DMS79 treated with DMSO at 0.1 percent for 48 hours (cell line): ENCODE results near the gene TSPO.
"Not testable (repeated sequence)": the region's sequence is repeated elsewhere in the genome, so short reads cannot be mapped to it uniquely, and the experiment has no call there.

ENCODE experiments used
- DNase-seq: peaks from one replicate; lab custom pipeline; 2025; lab: John Stamatoyannopoulos, UW

The TSPO gene

DNA sequence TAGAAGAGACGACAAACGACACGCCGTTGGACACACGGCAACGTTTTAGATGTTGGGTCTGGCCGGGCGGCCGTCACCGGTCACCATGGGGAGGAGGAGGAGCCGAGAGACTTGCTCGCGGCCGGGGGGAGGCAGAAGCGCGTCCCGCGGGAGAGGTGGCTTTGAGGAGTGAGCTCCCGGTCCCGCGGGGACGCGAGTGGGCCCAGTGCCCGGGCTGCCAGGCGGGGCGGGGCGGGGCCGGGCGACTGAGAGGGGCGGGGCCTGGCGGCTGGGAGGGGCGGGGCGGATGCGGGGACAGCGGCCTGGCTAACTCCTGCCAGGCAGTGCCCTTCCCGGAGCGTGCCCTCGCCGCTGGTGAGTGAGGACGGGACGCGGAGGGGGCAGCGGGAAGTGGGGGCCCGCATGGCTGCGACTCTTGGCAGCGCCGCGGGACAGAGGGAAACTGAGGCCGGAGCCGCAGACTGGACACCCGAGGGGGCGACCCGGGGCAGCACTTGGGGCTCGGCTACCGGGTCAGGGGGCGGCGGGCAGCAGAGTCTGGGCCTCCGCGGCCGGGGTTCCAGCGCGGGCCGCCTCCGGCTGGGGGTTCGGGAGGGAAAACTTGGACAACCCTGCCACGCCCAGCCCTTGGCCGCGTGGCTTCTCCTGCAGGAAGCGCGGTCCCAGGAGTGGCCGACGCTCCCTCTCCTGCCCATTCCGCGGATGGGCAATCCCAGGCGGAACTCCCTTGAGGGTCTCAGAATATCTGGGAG is at the start of gene TSPO:
TSS of gene TSPO (plus strand) at position 309 of the 752 bp plus-strand sequence. CDS start 7,680 bp downstream, outside the sequence.
- no peak for DNase-seq

- not testable (repeated sequence) for DNase-seq
These were observed 47.2 kb upstream of the TSPO start for GRCh38 chr22:43104056-43104625.

GRCh38 chr22:43104950-43105349 is 46.4 kb upstream of the TSPO start:
- DNase-seq = not testable (repeated sequence)

GRCh38 chr22:43106302-43106701 is 45.1 kb upstream of the TSPO start:
- no peak for DNase-seq

- no peak for DNase-seq
These were observed 41.8 kb upstream of the TSPO start for GRCh38 chr22:43109511-43109910.

DNA sequence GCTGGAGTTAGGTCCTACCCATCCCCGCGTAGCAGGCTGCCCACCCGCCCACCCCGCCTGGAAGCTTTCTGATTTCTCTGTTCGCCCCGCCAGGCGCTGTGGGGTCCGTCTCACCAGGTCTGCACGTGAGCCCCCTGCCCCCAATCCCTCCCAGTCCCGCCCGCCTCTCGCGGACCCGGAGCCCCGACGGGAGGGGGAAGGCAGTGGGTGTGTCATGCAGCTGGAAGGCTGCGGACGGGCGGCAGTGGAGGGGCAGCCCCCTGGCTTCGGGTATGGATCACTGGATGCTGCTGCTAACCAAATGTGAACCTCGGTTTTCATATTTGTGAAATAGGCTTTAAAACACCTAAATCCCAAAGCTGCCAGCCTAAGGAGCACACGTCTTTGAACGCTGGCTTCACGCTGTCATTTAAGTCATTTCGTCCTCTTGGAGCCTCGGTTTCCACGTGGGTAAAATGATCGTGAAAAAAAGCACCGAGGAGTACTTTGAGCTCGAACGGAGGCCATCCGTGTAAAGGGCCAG is 41.4 kb upstream of the TSPO start:
- no peak for DNase-seq

- no peak for DNase-seq
These were observed 40.9 kb upstream of the TSPO start, which contains the start of gene BIK for GRCh38 chr22:43110444-43110926. Gene BIK, plus strand, starts transcription at chr22:43110750. Its CDS starts 13,273 bp downstream, at chr22:43124023.

DNA sequence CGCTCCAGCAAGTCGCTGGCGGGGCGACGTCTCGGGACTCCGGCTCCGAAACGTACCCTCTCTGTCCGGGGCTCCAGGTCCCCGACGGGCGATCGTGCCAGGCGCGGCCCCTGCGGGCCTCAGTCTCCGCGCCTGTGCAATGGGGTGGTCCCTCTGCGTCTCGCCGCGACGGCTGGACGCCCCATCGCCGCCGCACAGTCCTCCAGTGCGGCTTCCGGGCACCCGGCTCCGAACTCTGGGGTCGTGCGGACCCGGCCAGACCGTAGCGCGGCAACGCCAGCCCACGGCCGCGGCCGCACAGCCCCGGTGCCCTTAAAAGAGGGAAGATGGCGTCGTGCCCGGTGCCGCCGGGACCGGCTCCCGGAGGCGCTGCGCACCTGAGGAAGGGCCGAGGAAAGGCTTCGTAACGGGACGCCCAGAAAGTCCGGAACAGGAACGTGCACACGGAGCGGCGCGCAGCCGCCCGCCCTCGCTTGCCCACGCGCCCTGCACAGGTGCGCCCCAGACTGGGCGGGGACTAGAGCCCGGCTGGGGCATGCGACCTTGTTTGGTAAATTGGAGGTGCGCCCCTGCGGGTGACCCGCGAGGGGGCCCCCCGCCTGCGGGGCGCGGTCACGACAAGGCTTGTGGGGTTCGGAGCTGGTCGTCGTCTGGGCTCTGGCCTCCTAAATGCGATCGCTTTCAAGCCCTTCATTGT is 40.3 kb upstream of the TSPO start:
- DNase-seq = no peak

GRCh38 chr22:43113526-43114251 is 37.7 kb upstream of the TSPO start:
- DNase-seq = no peak

- DNase-seq = no peak
These were observed 36.4 kb upstream of the TSPO start for GRCh38 chr22:43114958-43115357.

DNA sequence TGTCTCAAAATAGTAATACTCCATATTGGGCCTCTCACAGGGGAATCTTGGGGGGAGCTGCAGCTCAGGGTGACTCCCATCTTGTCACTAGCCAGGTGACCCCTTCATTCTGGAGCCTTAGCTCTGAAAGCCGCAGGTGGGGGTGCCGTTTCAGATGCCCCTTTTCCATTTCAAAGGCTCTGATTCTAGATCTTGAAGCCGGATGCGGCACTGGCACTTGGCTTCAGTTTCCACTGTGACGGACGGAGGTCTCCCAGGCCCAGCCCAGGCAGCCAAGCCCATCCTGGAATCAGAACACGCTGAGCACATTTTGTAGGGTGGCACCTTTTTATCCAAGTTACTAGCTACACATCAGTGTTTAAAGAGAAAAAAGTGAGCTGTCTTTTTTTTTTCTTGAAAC is 34.4 kb upstream of the TSPO start:
- DNase-seq = no peak

GRCh38 chr22:43118024-43118849 is 33.1 kb upstream of the TSPO start:
- no peak for DNase-seq

- DNase-seq = no peak
These were observed 32.4 kb upstream of the TSPO start for GRCh38 chr22:43118953-43119458.

DNA sequence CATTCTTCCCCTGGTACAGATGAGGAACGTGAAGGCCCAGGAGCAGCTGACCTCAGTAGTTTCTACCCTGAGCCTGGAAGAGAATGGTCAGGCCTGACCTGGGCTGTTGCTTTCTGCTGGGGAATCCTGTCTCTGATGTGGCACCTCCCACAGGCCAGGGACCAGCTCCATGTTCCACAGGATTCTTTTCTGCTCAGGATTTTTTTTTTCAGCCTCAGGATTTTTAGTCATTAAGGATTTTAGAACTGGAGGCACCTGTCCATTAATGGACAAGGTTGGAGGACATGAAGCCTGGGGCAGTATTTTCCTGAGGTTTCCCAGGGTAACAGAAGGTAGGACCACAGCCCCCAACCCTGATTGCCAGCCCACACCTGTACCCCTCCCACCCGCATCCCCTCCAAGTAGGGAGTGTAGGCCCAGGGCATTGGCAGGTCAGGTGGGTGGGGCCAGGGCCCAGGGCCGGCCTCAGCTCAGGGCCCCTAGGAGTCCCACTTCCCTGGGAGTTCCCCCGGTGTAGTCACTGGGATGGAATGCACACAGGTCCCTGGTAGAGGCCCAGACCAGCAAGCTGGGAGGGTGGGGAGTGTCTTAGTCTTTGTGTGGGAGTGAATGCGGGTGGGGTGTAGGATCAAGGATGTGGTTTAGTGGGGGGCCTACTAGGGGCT is 24.7 kb upstream of the TSPO start:
- DNase-seq = no peak

GRCh38 chr22:43127166-43127908 is 24.0 kb upstream of the TSPO start:
- no peak for DNase-seq

- DNase-seq = no peak
These were observed 23.2 kb upstream of the TSPO start for GRCh38 chr22:43128116-43128515.

DNA sequence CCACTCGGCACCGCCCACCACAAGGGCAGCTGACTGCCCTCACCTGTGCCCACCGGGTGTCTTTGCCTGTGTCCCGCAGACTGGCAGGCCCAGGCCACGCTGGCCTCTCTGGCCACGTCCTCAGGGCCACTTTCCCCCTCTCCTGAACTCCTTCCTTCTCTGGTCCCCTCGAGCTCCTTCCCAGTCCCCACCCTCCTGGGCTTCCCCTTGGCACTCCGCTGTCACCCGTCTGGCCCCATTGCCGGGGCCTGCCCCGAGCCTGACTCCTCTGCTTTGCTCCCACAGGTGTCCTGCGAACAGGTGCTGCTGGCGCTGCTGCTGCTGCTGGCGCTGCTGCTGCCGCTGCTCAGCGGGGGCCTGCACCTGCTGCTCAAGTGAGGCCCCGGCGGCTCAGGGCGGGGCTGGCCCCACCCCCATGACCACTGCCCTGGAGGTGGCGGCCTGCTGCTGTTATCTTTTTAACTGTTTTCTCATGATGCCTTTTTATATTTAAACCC is 22.4 kb upstream of the TSPO start:
- DNase-seq = peak; percentile 39

DNA sequence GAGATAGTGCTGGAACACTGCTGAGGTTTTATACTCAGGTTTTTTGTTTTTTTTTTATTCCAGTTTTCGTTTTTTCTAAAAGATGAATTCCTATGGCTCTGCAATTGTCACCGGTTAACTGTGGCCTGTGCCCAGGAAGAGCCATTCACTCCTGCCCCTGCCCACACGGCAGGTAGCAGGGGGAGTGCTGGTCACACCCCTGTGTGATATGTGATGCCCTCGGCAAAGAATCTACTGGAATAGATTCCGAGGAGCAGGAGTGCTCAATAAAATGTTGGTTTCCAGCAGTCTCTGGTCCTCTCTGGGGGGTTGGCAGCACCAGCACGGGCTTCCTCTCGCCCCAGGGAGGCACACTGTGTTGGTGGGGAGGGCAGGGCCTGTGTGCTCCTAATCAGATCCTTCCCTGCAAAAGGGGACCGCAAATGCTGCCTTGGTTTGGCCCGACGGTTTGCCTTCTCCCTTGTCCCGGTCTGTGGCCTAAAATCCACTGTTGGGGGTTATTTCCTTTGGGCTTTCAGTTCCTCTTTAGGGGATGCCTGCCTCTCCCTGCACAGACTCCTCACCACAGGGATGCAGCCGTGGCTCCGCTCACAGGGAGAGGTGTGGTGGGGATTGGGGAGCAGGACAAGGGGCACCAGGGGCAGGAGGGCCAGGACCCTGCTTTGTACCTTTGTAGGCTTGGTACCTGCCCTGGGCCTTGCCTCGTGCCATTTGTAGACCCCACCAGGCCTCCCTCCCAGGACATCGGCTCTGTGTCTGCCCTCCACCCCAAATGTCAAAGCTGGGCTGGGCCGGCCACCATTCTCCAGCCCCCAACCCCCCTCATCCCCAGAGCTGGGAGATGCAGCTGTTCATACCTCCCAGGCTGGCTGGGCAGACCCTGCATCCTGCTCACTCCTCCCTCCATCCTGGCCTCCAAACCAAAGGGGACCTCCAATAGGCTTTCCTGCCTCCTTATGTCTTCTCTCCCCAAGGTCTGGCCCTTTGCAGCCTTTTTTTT is 21.6 kb upstream of the TSPO start:
- DNase-seq = no peak
